Stimulated activated CD4-positive, alpha-beta T cell treated with anti-CD3 and anti-CD28 coated beads, Interleukin-1b, Interleukin-23, amount 100 ng/mL, for 4 hours (primary cell): ENCODE measurements around the gene SV2B.

Source experiments
- DNase-seq, 2 donors: peaks; one replicate each; pipeline ENCODE4 v3.0.0-alpha.2; 2020; ENCODE audit warnings: low read depth in 2 of 2

SV2B gene

GRCh38 chr15:91104111-91104510 lies 4.1 kb downstream of the SV2B start:
- no peak for DNase-seq

DNA sequence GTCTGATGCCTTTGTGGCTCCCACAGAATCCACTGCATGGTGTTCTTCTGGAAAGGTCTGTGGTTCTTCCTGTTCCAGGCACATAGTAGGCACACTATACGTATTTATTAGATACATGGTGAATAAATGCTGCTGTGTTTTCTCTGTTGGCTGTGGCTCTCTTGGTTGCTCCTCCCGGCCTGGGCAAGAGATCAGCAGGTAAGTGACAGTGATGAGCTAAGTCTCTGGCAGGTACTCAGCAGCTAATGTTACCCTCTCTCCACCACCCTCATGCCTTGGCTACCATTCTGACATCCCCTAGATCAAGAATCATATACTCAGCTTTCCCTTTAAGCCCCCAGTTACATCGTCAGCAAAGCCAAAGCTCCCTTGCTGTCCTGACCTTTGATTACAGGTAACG lies 8.4 kb downstream of the SV2B start:
- no peak for DNase-seq

DNA sequence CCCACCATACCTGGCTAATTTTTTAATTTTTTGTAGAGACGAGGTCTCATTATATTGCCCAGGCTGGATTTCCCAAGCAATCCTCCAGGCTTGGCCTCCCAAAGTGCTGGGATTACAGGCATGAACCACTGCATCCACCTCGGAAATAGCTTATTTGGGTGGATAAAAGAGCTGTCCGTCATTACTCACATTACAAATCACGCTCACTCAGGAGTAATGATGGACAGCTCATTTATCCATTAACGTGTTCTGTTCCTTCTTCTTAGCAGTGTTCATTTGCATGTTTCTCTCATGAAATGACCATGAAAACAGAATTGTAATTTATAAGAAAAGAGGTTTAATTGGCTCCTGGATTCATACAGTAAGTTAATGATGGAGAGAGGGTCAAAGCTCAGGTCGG lies 9.8 kb downstream of the SV2B start:
- no peak for DNase-seq

DNA sequence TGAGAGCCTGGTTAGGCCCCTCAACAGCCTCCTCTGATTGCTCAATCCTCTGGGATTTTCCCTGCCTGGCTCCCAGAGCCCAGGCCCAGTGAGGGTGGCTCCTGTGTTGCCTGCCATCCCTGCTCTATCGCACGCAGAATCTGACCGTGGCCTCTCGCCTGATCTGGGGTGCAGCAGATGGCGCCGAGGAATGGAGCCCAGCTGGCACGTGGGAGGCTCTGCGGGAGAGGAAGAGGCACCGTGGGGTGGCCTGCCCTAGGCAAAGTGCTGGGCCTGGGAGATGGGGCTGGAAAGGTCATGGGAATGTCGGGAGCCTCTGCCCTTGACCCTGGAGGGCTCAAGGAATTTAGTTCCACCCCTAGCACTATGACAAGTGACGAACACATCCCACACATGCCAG lies 10.3 kb downstream of the SV2B start:
- no peak for DNase-seq

- DNase-seq: no peak
These were observed 13.0 kb downstream of the SV2B start for GRCh38 chr15:91113030-91113429.

GRCh38 chr15:91114301-91114700 lies 14.2 kb downstream of the SV2B start:
- no peak for DNase-seq

DNA sequence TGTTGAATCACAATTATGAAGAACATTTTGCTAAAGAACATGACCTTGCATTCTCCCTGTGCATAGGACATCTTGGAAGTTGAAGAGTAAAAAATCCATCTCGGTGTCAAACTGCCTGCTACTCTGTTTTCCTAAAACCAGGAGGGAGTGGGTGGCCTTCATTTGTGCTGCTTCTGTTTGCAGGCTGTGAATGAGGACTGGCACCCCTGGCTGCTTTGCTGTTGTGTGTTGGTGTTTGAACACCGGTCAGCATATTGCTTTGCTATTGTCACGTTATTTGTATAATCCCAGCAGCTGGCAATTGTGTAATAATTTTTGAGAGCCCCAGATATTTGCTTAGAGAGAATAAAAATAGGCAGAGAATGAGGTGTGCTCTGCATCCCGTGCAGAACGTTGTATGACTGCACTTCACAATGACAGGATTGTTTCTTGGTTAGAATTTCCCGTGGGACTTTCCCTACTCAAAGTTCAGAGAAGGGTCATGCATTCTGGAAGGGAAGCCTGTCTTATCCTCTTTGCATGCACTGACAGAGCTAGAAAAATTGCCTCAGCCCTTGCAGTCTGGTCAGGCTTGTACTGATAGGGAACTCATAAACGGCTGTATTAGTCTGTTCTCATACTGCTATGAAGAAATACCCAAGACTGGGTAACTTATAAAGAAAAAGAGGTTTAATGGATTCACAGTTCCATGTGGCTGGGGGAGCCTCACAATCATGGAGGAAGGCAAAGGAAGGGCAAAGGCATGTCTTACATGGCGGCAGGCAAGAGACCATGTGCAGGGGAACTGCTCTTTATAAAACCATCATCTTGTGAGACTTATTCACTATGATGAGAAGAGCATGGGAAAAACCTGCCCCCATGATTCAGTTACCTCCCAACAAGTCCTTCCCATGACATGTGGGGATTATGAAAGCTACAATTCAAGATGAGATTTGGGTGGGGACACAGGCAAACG lies 16.3 kb downstream of the SV2B start:
- no peak for DNase-seq

- DNase-seq: no peak
These were observed 17.3 kb downstream of the SV2B start for GRCh38 chr15:91117375-91117774.

GRCh38 chr15:91118817-91119590 lies 18.9 kb downstream of the SV2B start:
- DNase-seq: no peak

GRCh38 chr15:91122296-91122695 lies 22.2 kb downstream of the SV2B start:
- no peak for DNase-seq

DNA sequence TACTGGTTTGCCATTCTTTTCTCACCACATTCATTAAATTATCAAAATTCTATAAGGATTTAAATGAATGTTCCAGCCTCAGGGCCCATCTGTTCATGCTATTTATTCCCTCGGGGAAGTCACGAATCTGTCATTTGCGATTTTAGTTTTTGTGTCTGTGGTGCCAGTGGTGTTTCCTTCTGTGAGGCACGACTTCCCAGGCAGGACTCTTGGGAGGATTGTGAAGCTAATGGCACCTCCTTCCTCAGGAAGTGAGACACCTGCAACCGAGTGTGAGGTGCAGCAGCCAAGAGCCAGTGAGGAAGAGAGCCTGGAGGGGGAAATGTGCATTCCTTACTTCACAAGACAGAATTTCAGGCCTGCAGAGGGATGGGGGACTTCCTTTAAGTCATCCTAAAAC lies 24.1 kb downstream of the SV2B start:
- DNase-seq: no peak

DNA sequence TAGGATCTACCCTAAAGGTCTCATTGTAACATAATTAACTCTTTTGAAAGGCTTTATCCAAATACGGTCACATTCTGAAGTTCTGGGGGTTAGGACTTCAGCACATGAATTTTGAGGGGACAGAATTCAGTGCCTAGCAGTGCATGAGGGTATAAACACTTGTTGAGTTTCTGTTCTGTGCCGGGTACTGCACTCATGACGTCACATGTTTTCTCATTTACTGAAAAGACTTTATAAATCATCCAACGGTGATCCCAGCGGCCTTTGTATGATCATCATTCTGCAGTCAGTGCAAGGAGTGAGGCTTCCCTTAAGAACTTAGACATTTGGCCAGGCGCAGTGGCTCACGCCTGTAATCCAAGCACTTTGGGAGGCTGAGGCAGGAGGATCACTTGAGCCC lies 25.1 kb downstream of the SV2B start:
- DNase-seq: no peak

GRCh38 chr15:91126080-91126479 lies 26.0 kb downstream of the SV2B start:
- DNase-seq: no peak

DNA sequence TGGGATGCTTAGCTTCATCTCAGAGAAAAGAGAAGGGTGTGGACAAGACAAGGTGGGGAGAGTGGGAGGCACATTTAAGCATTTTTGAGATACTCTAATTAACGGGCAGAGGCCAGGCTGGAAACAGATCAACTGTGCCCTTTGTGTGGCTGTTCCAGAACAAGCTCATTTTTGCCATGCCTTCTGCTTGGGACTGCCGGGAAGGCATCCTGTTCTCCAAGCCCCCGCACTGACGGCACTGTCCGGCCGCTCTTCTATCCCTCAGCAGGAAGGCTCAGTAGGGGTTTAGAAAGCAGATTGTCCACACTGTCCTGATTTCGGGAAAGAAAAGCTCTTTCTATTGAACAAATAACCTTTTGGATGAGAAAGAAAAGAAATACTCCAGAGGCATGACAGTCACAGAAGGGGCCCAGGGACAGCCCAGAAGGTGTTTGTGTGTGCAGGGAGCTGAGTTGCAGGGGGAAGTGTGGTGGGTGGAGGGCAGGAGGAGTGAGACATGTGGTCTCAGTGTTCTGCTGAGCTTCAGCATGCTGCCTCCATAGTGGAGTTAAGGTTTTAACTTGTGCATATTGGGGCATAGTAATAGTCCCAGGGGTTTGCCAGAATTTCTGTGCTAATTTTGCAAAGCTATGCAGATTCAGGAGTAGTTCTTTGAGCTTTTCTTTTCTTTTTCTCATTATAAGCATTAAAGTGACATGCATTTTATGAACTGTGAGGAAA lies 27.3 kb downstream of the SV2B start:
- DNase-seq: no peak

- DNase-seq: no peak
These were observed 28.0 kb downstream of the SV2B start for GRCh38 chr15:91128016-91128415.

DNA sequence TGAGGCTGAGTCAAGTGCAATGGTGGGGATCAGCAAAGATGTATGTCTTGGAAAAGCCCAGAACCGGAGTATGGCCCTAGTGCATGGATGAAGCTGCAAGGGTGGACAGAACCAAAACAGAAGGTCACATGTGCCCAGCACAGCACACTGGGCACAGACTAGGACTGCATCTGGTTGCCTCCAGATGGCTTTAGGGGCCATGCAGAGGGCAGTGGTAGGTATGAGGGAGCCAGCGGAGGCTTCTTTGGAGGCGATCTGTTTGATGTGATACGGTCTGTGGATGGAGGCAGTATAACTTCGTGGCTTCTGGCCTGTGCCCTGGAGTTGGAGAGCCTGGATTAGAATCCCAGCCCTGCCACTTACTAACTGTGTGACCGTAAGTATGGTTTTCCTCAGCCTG lies 29.4 kb downstream of the SV2B start:
- no peak for DNase-seq

DNA sequence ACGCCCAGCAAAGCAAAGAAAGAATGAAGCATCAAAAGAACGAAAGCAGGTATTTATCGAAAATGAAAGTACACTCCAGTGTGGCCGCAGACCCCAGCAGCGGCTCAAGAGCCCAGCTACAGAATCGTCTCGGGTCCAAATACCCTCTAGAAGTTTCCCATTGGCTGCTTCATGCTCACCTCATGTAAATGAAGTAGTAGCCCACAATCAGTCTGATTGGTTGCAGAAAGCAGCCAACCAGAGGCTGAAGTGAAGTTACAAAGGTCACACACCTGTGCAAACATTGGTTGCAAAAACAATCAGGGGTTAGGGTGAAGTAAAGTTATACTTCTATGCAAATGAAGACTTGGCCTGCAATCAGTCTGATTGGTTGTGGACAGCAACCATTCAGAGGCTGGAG lies 32.0 kb downstream of the SV2B start:
- no peak for DNase-seq

- DNase-seq: no peak
These were observed 33.5 kb downstream of the SV2B start for GRCh38 chr15:91133511-91133910.

DNA sequence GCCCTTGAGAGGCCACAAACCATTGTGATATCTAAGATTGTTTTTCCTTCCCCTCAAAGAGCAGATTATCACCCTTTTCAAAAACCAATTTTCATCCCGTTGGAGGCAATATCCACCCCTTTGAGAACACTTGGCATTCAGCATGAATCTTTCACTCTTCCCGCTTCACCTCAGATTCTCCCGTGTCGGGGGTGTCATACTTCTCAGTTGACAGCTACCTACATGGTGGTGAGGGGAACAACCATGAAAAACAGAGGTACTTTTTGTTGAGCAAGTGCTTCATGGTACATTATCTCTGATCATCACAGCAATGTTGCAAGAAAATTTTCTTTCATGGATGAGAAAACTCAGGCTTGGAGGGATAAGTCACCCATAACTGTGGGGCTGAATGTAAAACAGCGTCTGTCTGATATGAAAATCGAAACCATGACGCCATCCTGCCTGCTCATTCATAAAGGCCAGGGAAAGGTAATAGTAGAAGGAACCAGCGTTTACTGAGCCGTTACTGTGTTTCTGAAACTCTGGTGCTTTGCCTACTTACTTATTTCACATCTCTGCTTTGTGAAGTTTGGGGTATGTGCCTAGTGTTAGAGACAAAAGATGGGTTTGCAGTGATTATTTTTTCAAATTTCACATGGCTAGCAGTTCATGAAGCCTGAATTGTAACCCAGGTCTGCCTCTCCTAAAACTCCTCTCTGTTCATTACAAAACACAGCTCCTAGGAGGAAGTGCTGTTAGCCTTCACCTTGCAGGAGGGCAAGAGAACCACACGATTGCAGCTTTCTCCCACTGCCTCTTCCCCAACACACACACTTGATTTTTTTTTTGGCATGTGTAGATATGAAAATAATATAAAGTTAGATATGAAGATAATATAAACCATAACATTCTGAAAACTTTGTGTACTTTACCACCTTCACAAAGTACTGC lies 35.4 kb downstream of the SV2B start:
- no peak for DNase-seq

- DNase-seq: no peak
These were observed 36.4 kb downstream of the SV2B start for GRCh38 chr15:91136386-91136923.

- no peak for DNase-seq
These were observed 40.5 kb downstream of the SV2B start for GRCh38 chr15:91140601-91141000.
